ENCODE measurements around the gene FUT8. TPM values are rescaled to one million over a fixed set of nuclear protein-coding genes. Genes with fewer than 3 reads are reported as not detected.
"Not testable (repeated sequence)": the region's sequence is repeated elsewhere in the genome, so short reads cannot be mapped to it uniquely, and the experiment has no call there.

The FUT8 gene
- total RNA-seq, 1 donor from 2014 or later = 11.5 TPM

DNA sequence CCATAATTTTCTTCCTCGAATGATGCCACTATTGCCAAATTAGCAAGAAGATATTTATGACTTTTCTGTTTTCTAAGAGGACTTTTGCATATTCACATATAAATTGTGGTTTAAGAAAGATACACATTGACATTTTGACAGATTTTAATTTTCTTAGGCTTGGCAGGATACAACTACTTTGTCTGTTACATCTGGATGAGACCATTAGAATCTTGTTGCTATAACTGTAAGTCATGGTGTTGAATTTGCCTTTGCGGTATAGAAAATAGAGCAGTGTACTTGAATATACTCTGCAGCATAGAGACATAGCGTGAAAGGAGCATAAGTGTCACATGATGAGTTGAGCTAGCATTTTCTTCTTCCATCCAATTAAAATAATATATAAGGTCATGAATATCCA, 169.3 kb downstream of the FUT8 start:
- intact Hi-C loops (cut with micrococcal nuclease) = no loop called here
- ATAC-seq = no peak
- DNase-seq = no peak

DNA sequence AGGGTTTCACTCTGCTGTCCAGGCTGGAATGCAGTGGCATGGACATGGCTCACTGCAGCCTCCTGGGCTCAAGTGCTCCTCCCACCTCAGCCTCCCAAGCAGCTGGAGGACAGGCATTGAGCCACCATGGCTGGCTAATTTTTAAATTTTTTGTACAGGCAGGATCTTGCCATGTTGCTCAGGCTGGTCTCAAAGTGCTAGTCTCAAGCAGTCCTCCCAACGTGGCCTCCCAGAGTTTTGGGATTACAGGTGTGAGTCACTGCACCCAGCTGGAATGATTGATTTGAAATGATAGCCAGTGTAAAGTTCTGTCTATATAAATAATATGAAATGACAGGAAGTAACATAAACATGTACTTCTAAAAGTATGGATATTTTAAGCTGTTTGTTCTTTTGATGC, 172.7 kb downstream of the FUT8 start:
- intact Hi-C loops (cut with micrococcal nuclease) = no loop called here
- ATAC-seq = no peak
- DNase-seq = no peak

DNA sequence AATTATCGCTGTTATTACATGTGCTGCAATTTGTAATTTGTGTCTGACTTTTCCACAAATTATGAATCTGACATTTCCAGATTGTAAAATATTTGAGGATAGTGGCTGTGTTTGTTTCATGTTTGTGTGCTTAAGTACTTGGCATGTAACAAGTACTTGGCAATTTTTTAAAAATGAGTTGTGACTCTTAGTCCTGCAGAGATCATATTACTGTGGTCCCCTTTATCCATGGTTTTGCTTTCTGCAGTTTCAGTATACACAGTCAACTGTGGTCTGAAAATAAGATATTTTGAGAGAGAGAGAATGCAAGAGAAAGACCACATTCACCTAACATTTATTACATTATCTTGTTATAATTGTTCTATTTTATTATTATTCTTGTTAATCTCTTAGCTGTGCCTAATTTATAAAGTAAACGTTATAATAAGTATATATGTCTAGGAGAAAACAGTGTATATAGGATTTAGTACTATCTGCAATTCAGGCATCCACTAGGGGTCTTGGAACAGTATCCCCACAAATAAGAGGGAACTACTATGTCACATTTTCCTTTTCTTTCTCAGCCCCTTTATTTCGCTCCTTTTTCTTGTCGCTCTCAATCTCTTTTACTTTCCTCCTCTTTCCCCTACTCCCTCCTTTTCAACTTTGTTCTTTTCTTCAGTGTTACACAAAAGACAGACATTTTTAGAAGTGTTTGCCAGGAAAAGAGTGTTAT, 176.1 kb downstream of the FUT8 start:
- intact Hi-C loops (cut with micrococcal nuclease) = no loop called here
- DNase-seq (no peak), ATAC-seq (no peak)

DNA sequence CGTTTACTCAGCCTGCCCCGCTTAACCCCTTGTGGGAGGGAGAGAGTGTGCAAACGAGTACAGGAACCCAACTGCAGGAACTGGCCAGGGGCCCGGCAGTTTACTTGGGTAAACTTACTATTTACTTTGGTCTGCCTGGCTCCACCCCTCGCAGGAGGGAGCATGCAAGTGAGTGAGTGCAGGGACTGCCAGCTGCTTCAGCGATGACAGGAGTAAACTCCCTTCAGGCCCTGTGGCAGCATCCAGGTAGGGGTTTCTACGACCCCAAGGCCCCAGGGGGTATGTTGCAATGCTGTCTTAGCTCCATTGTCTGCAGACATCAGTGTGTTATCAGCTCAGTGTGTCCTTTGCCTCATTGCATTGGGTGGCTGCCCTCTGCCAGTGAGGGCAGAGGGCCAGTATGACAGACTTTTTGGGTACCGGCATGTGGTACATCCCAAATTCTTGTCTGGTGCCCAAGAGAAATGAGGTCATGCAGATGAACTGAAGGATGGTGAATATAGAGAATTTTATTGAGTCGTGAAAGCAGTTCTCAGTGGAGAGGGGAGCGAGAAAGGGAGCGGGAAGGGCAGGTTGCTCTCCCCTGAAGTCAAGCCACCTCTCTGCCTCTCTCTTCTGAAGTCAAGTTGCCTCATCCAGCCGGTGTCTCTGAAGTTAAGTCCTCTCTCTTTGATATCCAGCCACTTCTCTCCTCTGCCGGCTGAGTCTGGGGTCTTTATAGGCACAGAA, 181.8 kb downstream of the FUT8 start:
- DNase-seq (no peak), ATAC-seq (no peak)
- intact Hi-C loops (cut with micrococcal nuclease) = no loop called here

- no peak for ATAC-seq
- no peak for DNase-seq
- intact Hi-C loops (cut with micrococcal nuclease) = no loop called here
Measured at GRCh38 chr14:65594882-65595237, 182.3 kb downstream of the FUT8 start.

DNA sequence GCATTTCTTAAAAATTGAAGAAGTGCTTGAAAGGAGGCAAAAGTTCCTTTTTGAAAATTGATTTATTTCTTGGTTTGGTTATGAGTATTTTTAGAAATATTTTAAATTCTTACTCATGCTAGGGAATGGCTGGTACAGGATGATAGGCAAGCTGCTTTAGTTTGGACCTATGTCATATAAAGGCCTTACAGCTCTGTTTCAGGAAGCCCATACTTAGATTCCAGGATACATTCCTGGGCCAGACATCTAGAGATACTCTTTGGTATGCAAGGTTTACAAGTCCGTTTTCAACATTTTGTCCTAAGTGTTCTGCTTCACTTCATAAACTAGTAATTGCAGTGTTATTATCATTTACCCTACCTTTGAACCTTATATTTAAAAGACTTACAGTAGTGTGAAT, 186.8 kb downstream of the FUT8 start:
- intact Hi-C loops (cut with micrococcal nuclease) = no loop called here
- DNase-seq (no peak), ATAC-seq (no peak)

- intact Hi-C loops (cut with micrococcal nuclease) = no loop called here
- DNase-seq (no peak), ATAC-seq (no peak)
Measured at GRCh38 chr14:65600742-65601141, 188.2 kb downstream of the FUT8 start.

DNA sequence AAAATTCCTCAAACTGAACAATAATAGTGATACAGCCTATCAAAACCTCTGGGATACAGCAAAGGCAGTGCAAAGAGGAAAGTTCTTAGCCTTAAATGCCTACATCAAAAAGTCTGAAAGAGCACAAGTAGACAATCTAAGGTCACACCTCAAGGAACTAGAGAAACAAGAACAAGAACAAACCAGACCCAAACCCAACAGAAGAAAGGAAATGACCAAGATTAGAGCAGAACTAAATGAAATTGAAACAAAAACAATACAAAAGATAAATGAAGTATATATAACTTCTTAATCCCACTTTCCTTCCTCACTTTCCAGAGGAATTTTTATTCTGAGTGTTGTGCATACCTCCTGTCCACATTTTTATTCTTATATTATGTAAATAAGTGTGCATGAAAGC, 192.0 kb downstream of the FUT8 start:
- DNase-seq (no peak), ATAC-seq (no peak)
- intact Hi-C loops (cut with micrococcal nuclease) = no loop called here

GRCh38 chr14:65604936-65605335, 192.4 kb downstream of the FUT8 start:
- no peak for ATAC-seq
- DNase-seq = no peak
- intact Hi-C loops (cut with micrococcal nuclease) = no loop called here

DNA sequence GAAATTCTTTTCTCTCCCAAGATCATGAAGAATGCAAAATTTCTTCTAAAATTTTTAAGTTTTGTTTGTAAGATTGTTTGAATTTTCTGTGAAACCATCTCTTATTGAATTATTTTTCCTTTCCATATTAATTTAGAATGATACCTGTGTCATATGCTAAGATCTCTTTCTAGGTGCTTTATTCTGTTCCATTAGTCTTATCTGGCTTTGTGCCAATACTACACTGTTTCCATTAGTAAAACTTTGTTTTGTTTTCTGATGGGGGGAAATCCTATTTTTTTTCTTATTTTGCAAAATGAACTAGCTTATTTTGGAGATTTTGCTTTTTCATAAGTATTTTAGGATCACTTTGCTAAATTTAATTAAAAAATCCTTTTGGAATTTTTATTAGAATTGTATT, 193.9 kb downstream of the FUT8 start:
- ATAC-seq = no peak
- DNase-seq = no peak
- intact Hi-C loops (cut with micrococcal nuclease) = no loop called here

GRCh38 chr14:65613131-65613650, 200.7 kb downstream of the FUT8 start:
- ATAC-seq (no peak), DNase-seq (no peak)
- intact Hi-C loops (cut with micrococcal nuclease) = no loop called here

- DNase-seq (no peak), ATAC-seq (no peak)
- intact Hi-C loops (cut with micrococcal nuclease) = no loop called here
Measured at GRCh38 chr14:65618996-65619395, 206.5 kb downstream of the FUT8 start.

- ATAC-seq (no peak), DNase-seq (no peak)
- intact Hi-C loops (cut with micrococcal nuclease) = no loop called here
Measured at GRCh38 chr14:65620195-65620594, 207.7 kb downstream of the FUT8 start.

DNA sequence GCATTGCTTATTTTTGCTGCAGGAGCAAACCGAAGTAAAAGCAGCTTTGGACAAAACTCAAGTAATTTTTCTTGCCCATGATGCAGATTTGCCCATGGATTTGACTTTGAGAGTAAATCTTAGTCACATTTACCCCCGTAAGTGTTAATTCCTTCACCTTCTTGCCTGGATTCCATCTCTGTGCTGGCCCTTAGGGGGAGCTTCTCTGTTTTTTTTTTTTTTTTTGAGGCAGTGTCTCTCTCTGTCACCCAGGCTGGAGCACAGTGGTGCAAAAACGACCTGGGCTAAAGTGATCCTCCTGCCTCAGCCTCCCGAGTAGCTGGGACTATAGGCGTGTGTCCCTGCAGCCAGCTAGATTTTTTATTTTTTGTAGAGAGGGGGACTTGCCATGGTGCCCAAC, 210.2 kb downstream of the FUT8 start:
- intact Hi-C loops (cut with micrococcal nuclease) = no loop called here
- DNase-seq (no peak), ATAC-seq (no peak)

GRCh38 chr14:65623759-65624158, 211.2 kb downstream of the FUT8 start:
- no peak for DNase-seq
- no peak for ATAC-seq
- intact Hi-C loops (cut with micrococcal nuclease) = no loop called here

GRCh38 chr14:65627315-65627714, 214.8 kb downstream of the FUT8 start:
- DNase-seq = no peak
- ATAC-seq = no peak
- intact Hi-C loops (cut with micrococcal nuclease) = no loop called here

- intact Hi-C loops (cut with micrococcal nuclease) = no loop called here
- ATAC-seq (no peak), DNase-seq (no peak)
Measured at GRCh38 chr14:65628664-65629063, 216.1 kb downstream of the FUT8 start.

- intact Hi-C loops (cut with micrococcal nuclease) = no loop called here
- DNase-seq = no peak
- no peak for ATAC-seq
Measured at GRCh38 chr14:65631040-65631439, 218.5 kb downstream of the FUT8 start.

DNA sequence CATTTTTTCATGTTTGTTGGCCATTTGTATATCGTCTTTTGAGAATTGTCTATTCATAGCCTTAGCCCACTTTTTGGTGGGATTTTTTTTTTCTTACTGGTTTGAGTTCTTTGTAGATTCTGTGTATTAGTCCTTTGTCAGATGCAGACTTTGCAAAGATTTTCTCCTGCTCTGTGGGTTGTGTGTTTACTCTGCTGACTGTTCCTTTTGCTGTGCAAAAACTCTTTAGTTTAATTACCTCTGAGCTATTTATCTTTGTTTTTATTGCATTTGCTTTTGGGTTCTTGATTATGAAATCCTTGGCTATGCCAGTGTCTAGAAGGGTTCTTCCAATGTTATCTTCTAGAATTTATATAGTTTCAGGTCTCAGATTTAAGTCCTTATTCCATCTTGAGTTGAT, 220.0 kb downstream of the FUT8 start:
- no peak for ATAC-seq
- intact Hi-C loops (cut with micrococcal nuclease) = no loop called here

GRCh38 chr14:65633666-65634065, 221.1 kb downstream of the FUT8 start:
- DNase-seq; ATAC-seq; intact Hi-C loops (cut with micrococcal nuclease): not testable (repeated sequence)

More for the DNA sequence above, 220.0 kb downstream of the FUT8 start:
- DNase-seq = no peak

DNA sequence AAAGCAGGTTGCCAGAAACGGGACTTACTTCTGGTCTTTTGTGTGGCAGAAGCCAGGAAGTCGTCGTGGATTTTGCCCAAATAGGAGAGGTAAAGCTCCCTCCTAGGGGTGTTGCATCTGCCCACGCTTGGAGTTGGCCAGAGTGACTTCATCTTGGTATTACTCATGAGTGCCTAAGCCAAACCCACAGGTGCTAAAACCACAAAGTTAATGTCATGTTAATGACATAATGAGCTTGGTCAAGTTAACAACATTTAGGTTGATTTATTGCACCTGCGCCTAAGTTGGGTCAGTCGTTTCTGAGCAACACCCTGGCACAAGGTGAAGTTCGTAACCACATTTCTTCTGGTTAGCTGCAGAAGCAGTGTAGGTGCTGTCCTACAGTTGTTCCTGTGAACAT, 225.2 kb downstream of the FUT8 start:
- DNase-seq = no peak
- intact Hi-C loops (cut with micrococcal nuclease) = no loop called here
- no peak for ATAC-seq
